ENCODE results near the gene TAGLN.
"Not testable (repeated sequence)": the region's sequence is repeated elsewhere in the genome, so short reads cannot be mapped to it uniquely, and the experiment has no call there.

TAGLN gene

DNA sequence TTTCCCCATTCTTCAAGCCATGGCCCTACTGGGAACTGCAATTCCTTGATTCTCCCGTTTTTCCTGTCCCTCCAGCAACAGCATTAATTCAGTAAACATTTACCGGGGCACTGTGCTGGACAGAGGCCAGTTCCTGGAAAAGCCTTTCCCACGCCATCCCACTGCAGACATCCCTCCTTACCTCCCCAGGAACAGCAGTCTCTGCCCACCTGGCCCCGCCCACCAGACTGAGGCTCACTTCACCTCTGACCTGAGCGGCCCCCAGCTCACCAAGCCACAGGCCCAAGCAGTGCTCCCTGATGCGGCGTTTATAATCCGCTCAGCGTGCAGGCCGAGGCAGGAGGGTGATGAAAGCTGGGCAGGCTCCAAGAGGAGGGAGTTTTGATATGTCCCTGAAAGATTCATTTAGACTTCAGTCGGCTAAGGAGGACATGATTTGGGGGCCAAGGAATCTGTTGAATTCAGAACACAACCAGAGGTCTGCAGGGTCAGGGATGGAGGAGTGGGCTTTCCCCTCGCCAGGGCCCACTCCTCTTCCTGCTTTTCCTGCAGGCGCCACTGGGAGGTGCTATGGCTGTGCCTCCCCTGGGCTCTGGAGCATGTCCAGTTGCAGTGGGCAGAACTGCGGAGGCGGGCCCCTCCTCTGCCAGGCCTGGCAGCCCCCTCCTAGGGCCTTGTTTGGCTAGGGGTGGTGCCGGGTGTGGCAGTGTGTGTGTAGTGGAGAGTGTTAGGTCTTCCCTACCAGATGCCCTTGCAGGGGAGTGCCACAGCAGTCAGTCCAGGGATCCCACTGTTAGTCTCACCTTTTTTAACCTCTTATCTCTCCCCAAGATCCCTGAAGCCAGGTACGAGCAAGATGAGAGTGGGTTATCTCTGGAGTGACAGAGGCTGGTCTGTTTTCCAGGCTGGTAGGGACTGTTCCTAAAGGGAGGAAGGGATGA, 1.4 kb upstream of the TAGLN start:
- no peak for DNase-seq

DNA sequence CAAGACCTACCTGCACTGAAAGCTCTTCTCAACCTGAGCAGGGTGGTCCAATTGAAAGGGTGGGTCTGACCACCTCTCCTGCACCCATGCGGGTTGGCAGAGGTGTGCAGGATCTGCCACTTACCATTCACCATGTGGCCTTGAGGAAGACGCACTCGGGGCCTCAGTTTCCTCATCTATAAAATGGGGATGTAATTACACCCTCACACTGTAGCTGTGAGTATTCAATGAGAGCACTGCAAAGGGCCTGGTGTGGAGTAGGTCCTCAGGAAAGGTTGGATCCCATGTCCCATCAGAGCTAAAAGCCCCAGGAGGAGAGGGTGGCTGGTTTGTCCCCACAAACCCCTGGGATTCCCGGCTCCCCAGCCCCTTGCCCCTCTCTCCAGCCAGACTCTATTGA, 557 bp upstream of the TAGLN start:
- DNase-seq: no peak

DNA sequence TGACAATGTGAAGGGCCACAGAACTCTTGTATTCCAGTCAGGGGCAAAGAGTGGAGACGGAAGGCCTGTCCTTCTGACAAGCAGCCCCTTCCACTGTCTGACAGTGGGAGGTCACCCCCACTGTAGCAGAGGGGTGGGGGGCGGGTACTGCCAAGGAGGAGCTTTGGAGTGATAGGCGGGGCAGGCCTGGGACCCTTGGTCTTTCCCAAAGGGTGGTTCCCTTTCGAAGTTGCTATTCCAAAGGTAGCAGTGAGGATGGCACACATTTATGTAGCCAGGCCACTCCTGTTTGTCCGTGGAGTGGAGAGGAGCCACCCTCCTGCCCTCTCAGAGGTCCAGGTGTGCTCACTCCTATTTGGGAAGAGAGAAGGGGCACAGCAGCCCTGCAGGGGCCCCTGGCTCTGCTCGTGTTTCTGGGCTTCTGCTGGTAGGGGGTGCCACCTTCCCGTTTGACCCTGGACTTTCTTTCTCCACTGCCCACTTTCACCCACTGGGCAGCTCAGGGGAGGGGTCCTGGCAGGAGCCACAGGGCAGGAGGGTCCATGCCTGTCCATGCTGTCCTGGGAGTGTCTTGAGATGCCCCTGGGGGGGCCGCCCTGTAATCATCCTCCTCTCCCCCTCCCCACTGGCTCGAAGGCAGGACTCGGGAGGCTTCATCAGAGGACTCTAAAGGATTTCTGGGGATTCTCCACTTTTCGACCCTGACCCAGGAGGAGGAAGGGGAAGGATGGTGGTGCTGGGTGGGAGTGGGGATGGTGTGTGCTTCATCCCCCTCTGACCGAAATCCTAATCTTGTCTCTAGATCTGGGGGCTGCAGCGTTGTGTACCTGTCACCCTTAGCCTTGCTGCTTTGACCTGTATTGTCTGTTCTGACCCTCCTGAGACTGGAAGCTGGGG, 994 bp downstream of the TAGLN start:
- DNase-seq: no peak

DNA sequence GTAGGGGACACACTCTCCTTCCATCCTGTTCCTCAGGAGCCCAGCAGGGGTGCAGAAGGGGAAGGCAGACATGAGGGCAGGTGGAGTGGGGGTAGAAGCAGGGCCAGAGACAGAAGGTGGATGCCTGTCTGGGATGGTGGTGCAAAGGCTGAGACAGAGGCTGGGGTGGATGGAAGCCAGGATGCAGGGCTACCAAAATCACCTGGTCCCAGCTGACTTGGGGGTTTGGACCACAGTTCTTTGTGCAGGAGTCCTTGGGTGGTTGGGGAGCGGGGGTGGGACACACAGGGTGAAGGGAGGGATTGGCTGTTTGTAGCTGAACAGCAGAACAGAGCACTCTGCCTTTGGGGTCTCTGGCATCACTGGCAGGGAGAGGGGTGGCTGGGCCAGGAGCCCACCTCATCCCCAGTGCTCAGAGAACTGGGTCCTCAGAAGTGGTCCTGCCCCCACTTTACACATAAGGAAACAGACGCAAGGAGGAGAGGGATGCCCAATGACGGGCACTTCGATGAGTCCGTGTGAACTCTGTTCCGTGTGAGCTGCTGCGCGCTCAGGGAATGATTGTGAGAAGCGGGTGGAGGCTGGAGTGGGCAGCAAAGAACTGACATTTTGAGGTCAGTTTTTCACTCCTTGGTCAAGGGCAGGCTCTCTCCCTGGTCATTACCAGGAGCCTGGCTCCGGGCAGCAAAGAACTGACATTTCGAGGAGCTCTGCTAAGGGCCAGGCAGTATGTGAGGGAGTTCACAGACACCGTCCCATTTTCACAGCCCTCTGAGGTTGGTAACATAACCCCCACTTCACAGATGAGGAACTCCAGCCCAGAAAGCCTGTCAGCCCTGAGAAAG, 1.9 kb downstream of the TAGLN start:
- DNase-seq: no peak

DNA sequence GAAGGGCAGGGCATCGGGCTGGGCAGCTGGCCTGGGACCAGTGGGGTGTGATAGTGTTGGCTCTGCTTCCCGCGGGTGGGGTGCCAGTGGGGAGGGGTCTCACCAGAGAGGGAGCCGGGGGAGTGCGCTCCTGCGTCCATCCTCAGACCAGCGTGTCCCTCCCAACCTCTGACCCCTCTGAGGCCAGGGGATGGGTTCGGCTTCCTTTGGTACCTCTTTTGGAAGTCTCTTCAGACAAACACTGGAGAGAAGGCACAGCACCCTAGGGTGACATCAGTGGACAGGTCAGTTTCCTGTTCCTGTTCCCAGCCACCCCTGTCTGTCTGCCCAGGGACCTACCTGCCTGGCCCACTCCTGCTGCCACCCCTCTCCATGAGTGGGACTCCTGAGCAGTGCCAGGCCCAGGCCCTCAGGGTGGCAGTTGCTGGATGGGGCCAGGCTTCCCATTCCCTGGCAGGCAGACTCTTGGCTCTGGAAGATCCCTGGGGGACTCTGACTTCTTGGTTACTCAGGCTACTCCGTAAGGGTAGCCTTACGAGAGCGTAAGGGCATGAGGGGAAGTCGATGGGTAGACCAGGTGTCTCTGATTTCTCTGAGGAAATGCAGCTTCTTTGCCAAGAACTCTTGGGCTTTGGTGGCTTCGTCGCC, 2.6 kb downstream of the TAGLN start:
- DNase-seq: no peak

DNA sequence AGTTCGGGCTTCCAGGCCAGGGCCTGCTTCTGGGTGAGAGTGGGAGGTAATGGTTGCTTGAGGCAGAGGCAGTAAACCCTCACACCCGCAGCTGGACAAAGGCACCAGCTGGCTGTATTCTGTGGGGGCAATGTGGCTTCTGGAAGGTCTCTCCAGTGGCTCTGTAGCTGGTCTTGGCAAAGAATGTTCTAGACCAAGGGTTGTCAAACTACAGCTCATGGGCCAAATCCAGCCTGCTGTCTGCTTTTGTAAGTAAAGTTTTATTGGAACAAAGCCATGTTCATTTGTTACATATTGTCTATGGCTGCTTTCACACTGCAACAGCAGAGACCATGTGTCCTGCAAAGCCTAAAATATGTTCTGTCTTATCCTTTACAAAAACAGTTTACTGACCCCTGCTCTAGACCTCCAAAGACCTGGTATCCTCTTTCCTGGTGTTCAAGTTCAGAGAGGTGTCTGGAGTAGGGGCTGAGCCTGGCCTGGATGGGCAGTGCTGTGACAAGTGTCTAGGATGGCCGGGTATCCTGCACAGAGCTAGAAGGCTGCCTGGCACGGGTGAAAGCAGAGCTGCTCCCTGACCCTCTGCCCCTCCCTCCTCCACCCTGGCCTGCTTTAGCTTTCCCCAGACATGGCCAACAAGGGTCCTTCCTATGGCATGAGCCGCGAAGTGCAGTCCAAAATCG, 3.4 kb downstream of the TAGLN start:
- no peak for DNase-seq

DNA sequence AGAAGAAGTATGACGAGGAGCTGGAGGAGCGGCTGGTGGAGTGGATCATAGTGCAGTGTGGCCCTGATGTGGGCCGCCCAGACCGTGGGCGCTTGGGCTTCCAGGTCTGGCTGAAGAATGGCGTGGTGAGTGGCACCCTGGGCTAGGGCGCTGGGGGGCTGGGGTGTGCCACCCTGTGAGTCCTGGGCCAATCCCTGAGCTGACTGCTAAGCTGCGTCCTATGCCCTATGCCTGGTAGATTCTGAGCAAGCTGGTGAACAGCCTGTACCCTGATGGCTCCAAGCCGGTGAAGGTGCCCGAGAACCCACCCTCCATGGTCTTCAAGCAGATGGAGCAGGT, 3.9 kb downstream of the TAGLN start:
- no peak for DNase-seq

DNA sequence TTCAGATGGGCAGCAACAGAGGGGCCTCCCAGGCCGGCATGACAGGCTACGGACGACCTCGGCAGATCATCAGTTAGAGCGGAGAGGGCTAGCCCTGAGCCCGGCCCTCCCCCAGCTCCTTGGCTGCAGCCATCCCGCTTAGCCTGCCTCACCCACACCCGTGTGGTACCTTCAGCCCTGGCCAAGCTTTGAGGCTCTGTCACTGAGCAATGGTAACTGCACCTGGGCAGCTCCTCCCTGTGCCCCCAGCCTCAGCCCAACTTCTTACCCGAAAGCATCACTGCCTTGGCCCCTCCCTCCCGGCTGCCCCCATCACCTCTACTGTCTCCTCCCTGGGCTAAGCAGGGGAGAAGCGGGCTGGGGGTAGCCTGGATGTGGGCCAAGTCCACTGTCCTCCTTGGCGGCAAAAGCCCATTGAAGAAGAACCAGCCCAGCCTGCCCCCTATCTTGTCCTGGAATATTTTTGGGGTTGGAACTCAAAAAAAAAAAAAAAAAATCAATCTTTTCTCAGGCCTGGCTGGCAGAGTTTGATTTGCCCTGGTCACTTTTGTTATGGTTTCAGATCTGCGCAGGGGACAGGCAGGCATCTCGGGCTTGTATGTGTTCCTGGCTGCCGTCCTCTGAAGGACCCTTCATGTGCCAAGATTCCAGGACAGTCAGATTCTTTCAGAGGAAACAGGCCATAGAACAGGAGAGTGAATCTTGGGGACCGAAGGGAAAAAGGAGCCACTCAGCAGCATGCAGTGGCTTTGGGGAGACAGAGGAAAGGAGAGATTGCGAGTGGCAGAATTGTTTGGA, 5.3 kb downstream of the TAGLN start:
- no peak for DNase-seq

DNA sequence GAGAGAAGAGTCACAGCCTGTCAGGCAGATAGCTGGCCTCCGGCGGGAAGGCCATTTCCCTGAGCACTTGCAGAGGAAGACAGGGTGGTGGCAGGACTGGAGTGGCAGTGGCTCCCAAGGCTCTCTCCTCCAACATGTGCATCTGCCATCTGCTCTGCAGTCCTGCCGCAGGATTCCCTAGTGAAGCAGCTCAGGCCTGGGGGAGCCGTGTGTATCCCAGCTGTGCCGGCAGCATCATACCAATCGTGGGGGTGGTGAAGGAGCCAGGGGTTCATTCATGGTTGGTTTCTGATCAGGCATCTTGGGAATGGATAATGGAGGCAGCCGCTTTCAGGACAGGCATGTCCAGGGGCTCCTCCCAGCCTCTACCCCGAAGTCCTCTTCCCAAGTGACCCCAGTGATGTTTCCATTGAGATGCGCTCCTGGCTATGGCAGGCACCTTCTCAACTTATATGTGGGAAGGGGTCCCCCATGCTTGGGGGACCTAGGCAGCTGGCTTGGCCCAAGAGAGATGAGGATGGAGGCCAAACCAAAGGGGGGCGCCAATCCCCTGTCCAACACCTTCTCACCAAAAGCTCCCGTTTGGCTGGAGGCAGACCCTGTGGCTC, 6.1 kb downstream of the TAGLN start:
- no peak for DNase-seq

DNA sequence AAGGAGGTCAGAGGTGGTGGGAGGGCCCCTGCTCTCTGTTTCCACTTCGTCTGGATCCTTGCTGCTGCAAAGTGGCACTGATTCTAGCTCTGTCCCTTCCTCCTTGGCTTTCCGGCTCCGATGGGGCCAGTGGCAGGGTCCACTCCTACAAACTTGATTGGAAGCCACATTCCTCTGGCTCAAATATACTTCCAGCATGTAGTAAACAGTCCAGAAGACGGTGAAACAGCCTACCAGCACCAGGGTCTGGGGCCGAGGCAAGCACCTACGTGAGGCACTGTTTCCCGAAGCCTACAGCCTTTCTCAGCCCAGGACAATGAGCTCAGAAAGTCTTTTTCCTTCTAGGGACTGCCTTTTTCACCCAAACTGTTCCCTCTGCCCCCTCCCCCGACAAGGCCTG, 6.9 kb downstream of the TAGLN start:
- DNase-seq: not testable (repeated sequence)

DNA sequence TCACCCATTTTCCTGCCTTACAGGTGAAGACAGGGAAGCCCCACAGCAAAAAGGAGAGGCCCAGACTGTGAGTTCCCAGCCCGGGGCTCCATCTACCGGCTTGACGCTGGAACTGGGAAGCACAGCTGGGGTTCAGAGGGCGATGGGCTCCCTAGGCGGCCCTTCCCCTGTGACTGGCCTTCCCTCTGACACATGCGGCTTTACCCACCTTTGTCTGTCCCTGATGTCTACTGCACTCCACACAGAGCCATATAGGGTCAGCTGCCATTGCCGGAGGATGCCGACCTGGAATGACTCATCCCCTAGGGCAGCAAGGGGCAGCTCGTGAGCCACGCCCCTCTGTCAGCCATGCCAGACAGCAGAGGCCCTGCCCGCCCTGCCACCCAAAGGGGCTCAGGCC, 7.7 kb downstream of the TAGLN start:
- not testable (repeated sequence) for DNase-seq

DNA sequence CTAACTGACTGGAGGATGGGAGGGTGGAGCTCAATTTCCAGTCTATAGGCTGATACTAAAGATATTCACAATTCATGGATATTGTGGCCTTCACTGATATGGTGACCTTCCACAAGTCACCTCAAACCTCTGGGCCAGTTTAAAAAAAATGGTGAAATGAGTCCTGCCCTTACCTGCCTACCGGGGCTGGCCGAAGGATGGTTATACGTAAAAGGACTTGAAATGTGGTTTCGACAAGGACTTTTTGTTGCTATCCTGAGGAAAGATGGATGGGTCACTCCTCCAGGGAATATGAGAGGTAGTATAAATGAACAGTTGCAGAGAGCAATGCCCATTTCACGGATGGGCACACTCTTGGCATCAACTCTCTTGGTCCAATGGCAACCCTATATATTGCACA, 8.3 kb downstream of the TAGLN start:
- not testable (repeated sequence) for DNase-seq

DNA sequence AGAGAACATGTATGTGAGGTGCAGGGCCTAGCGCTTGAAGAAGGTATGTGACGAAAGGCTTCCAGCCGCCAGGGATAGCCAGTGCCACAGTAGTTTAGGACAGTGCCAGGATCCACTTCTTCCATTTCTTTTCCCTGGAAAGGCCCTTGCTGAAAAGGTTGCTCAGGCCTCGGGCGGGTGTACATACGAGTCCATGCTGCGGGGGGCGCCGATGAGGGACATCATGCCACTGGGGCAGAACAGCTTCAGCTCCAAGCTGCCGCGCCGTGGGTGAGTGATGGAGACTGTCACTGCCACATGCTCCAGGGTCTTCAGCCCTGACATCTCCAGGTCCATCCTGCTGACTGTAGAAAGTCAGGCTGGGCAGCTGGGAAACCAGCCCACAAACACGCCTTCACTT, 9.5 kb downstream of the TAGLN start:
- DNase-seq: not testable (repeated sequence)

DNA sequence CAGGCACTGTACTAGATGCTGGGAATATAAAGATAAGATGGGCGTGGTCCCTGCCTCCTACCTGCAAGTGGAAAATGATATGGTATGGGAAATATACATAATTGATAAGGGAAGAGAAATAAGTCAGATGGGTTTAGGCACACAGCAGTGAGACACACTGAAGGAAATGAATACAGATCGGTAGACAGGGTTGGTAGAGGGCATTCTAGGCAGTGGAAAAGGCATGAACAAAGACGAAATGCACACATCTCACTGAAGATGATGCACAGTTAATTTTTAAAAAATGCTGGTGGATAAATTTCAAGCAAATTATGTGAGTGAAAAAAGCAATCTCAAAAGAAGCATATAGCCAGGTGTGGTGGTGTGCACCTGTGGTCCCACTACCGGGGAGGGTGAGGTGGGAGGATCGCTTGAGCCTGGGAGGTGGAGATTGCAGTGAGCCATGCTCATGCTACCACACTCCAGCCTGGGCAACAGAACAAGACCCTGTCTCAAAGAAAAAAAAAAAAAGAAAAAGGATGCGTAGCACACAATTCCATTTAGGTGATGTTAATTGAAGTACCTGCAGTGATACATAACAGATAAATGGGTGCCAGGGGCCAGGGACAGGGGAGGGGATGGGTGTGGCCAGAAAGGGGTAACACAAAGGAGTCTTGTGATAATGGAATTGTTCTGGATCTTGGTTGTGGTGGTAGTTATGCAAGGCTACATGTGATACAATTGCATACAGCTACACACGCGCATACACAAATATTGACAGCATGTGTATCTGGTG, 10.4 kb downstream of the TAGLN start:
- DNase-seq: not testable (repeated sequence)

DNA sequence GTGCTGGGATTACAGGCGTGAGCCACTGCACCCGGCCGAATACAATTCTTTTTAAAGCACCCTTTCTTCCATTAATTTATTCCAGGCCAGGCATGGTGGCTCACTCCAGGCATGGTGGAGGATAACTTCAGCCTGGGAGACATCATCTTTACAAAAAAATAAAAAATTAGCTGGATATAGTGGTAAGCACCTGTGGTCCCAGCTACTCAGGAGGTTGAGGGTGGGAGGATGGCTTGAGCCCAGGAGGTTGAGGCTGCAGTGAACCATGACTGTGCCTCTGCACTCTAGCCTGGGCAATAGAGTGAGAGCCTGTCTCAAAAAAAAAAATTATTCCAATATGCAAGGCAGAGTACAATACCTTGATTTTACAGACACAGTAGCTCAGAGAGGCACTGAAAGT, 11.4 kb downstream of the TAGLN start:
- DNase-seq: no peak

DNA sequence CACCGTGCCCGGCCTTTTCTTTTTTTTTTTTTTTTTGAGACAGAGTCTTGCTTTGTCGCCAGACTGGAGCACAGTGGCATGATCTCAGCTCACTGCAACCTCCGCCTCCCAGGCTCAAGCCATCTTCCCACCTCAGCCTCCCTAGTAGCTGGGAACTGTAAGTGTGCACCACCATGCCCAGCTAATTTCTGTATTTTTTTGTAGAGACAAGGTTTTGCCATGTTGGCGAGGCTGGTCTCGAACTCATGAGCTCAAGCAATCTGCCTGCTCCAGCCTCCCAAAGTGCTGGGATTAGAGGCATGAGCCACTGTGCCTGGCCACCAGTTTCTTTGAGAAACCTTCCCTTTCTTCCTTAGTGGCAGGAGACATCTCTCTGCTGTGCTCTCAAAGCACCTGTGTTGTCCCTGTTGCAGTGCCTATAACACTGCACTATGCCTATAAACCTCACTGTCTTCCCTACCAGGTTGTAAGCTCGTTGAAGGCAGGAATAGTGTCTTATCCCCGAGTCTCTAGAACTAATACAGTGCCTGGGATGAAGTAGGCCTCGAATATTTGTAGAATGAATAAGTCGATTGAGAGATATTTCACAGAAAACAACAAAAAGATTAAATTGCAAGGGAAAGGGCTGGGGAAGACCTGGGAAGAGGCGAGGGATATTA, 13.7 kb downstream of the TAGLN start:
- no peak for DNase-seq

DNA sequence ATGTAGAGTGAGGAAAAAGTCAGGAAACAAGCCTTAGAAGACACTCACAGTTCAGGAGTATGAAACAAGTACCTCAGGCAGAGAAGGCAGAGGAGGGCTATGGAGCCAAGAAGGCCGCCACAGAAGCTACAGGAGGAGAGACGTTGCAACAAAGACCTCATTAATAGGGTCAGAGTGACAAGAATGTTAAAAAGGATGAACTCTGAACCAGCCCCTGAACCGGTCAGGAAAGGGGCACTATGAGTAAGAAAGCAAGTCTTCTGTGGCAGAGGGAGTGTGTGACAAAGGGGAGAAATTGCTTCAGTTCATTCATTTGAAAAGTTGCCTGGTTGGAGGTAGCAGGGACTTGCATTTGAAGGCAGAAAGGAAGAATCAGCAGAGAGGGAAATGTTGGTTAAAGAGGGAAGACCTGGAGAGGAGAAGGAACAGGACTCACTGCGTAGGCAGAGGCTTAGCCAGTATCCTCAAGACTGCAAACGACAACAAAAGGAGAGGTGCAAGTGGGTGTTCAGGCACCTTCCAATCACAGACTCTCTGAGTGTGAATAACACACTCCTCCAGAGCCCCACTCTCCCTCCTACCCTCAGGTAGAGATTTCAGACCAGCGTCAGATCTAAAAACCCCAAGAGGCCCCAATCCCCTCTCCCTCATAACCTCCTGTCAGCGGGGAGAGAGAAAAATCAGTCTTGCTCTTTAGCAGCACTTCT, 15.4 kb downstream of the TAGLN start:
- DNase-seq: no peak
